ENCODE data around the gene VIPR2.

Gene VIPR2

DNA sequence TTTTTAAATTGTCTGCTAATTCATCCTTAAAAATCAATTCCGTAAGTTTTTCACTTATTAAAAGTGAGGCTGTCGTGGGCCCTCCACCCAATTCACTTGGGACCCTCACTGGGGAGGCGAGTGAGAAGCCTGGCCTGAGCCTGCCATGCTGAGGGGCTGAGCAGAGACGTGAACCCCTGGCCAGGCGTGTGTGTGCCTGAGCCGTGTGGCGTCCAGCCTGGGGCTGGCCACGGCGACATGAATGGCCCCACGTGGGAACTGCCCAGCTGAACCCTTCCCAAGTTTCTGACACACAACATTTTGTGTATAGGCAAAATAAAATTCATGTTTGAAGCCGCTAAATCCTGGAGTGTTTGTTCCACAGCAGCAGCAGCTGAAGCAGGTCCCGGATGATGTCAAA lies 13.0 kb upstream of the VIPR2 start:
- no peak overlapping the region for H3K4me2 ChIP-seq (ENCODE audit: low read length)
- H3K9me2 ChIP-seq (replicated peaks; ENCODE audit: control insufficient read depth, low read length) = no peaks in the 10 kb centered on the region
- H3K4me3 ChIP-seq (ENCODE audit: low read length) = no peak overlapping the region
- no peaks in the 10 kb centered on the region for H3K4me1 ChIP-seq (ENCODE audit: control insufficient read depth, low read length)
- no peaks in the 10 kb centered on the region for H3F3A ChIP-seq (ENCODE audit: control insufficient read depth, insufficient read depth)
- TF ChIP-seq CTCF (IDR thresholded peaks at IDR 0.05; ENCODE audit: low read depth, low read length, poor library complexity, severe bottlenecking) (no peak), EZH2phosphoT487 (IDR thresholded peaks at IDR 0.05; ENCODE audit: borderline replicate concordance, low read length) (no peak)
- no peaks in the 10 kb centered on the region for H3K27me3 ChIP-seq (ENCODE audit: control insufficient read depth, low read length)
- no peaks in the 10 kb centered on the region for H3K79me2 ChIP-seq (ENCODE audit: control insufficient read depth, low read length)
- no peak overlapping the region for H3K27ac ChIP-seq (ENCODE audit: low read depth, low read length)
- H3K36me3 ChIP-seq (ENCODE audit: control insufficient read depth, low read length) = no peaks in the 10 kb centered on the region
- H3K9me3 ChIP-seq (ENCODE audit: control insufficient read depth, insufficient read depth, low read length) = no peaks in the 10 kb centered on the region; the same call in 1 of the 2 replicates
- no peaks in the 10 kb centered on the region for H4K20me1 ChIP-seq (ENCODE audit: control insufficient read depth, insufficient read depth, low read depth, low read length)

DNA sequence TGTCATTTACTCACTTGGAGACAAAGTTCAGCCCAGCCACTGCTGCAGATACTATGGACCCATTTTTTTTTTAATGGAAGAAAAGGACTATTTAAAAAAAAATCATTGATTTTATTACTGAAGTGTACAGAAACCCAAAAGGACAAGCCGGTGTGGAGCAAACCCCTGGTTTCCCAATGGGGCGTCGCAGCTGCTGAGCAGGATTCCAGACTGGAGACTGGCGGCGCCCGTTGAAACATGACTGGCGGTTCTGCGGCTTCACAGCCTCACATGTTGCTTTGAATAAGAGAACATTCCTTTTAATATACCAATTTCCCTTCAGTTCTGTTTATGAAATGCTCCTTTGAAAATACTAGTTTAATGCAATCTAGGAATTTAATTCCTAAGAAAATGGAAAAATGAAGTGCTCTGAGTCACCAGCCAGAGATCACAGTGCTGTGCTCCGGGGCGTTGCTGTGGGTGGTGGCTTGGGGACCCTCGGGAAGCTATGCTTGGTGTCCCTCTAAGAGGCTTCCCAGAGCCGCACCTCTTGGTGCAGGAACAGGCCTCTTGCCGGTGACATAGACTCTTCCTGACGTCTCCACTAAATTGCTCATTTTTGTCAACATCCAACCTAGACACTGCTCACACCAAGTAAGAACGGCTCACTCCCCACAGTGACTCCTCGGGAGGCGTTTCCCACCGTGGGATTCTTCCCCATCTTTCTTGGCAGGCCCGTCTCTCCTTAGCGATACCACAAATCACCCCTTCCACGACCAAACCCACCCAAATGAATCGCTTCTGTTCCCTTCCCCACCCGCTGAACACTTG lies 12.0 kb upstream of the VIPR2 start:
- no peak for TF ChIP-seq EZH2phosphoT487 (IDR thresholded peaks at IDR 0.05; ENCODE audit: borderline replicate concordance, low read length)
- no peak for TF ChIP-seq CTCF (IDR thresholded peaks at IDR 0.05; ENCODE audit: low read depth, low read length, poor library complexity, severe bottlenecking)

DNA sequence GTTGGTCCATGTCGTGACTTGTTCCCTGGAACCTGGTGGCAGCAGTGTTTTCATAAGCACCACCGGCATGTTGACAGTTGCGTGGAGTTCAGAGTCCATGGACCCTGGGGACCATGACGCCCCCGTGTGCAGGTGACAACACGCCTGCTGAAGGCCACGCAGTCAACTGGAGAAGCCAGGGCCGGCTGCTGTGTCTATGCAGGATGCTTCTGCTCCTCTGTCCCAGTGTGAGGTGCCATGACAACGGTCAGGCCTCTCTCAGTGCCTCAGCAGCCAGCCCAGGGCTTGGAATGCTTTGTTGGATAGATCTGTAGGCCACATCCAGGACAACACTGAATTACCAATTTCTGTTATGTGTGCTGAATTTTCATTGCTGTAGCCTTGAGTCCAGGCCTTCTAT lies 10.7 kb upstream of the VIPR2 start:
- Histone ChIP-seq H3K4me1 (ENCODE audit: control insufficient read depth, low read length) (no peaks in the 10 kb centered on the region), H3K9me3 (ENCODE audit: control insufficient read depth, insufficient read depth, low read length) (no peaks in the 10 kb centered on the region; the same call in 1 of the 2 replicates), H4K20me1 (ENCODE audit: control insufficient read depth, insufficient read depth, low read depth, low read length) (no peaks in the 10 kb centered on the region), H3K79me2 (ENCODE audit: control insufficient read depth, low read length) (no peaks in the 10 kb centered on the region), H3K27me3 (ENCODE audit: control insufficient read depth, low read length) (no peaks in the 10 kb centered on the region), H3F3A (ENCODE audit: control insufficient read depth, insufficient read depth) (no peaks in the 10 kb centered on the region), H3K27ac (ENCODE audit: low read depth, low read length) (no peak overlapping the region), H3K4me3 (ENCODE audit: low read length) (no peak overlapping the region), H3K36me3 (ENCODE audit: control insufficient read depth, low read length) (no peaks in the 10 kb centered on the region), H3K4me2 (ENCODE audit: low read length) (no peak overlapping the region), H3K9me2 (replicated peaks; ENCODE audit: control insufficient read depth, low read length) (no peaks in the 10 kb centered on the region)
- TF ChIP-seq CTCF (IDR thresholded peaks at IDR 0.05; ENCODE audit: low read depth, low read length, poor library complexity, severe bottlenecking) (no peak), EZH2phosphoT487 (IDR thresholded peaks at IDR 0.05; ENCODE audit: borderline replicate concordance, low read length) (no peak)

More for the DNA sequence above, 12.0 kb upstream of the VIPR2 start:
- Histone ChIP-seq H3K4me1 (ENCODE audit: control insufficient read depth, low read length) (no peaks in the 10 kb centered on the region), H3F3A (ENCODE audit: control insufficient read depth, insufficient read depth) (no peaks in the 10 kb centered on the region), H3K27ac (ENCODE audit: low read depth, low read length) (no peak overlapping the region), H4K20me1 (ENCODE audit: control insufficient read depth, insufficient read depth, low read depth, low read length) (no peaks in the 10 kb centered on the region), H3K36me3 (ENCODE audit: control insufficient read depth, low read length) (no peaks in the 10 kb centered on the region), H3K9me3 (ENCODE audit: control insufficient read depth, insufficient read depth, low read length) (no peaks in the 10 kb centered on the region; the same call in 1 of the 2 replicates), H3K27me3 (ENCODE audit: control insufficient read depth, low read length) (no peaks in the 10 kb centered on the region), H3K79me2 (ENCODE audit: control insufficient read depth, low read length) (no peaks in the 10 kb centered on the region), H3K4me3 (ENCODE audit: low read length) (no peak overlapping the region), H3K4me2 (ENCODE audit: low read length) (no peak overlapping the region), H3K9me2 (replicated peaks; ENCODE audit: control insufficient read depth, low read length) (no peaks in the 10 kb centered on the region)
